ENCODE measurements around the gene BTBD1.

The BTBD1 gene

DNA sequence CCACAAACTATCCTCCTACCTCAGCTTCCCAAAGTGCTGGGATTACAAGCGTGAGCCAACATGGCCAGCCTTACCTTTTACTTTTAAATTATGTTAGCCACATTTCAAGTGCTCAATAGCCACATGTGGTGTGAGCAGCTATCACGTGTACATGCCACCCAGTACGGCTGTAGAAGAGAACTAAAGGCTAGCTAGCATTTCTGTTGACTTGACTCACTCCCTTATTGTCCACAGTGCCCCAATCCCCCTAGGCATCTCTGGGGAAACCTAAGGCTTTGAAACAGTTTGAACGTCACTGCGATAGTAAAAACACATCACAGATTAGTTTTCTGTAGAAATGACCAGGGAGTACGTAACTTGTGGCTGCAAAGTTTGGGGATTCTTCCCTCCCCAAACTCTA is 67.6 kb downstream of the BTBD1 start:
- TF ChIP-seq GATA3 (IDR thresholded peaks at IDR 0.05; ENCODE audit: low read depth, low read length) (no peak), GATA2 (IDR thresholded peaks at IDR 0.05; ENCODE audit: low read depth, low read length) (no peak)

DNA sequence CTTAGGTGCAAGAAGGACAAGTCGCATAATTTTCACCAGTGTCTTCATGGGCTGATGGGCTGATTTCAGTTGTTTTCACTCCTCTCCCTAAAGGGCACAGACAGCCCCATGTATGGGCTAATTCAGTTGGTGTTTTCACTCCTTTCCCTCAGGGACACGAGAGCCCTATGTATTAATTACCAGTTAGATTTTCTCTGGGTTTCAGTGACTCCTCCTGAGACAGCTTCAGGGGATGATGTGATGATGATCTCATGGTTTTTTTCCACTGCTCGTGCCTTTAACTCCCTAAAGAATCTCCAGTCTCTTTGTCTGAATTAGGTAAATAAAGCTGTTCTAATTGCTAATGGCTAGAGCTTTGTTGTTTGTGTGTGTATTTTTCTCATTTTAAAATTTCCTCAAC is 71.1 kb downstream of the BTBD1 start:
- no peak for TF ChIP-seq GATA2 (IDR thresholded peaks at IDR 0.05; ENCODE audit: low read depth, low read length)
- no peak for TF ChIP-seq GATA3 (IDR thresholded peaks at IDR 0.05; ENCODE audit: low read depth, low read length)

DNA sequence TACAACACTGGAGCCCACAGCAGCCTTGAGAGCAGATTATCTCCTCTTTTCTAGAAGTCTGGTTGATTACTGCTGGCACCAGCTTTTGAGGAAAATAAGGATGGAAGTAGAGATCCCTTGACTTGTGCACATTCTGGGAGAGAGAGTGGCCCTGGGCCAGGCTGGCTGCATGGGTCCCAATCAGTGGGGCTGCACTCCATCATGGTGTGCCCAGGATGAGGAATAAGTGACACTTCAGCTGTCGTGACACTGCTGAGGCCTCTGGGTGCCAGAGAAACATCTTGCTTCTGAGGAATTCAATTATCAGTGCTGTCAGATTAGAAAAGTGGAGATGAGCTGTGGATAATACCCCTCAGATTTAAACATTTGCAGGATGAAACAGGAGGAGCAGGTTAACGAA is 72.0 kb downstream of the BTBD1 start:
- no peak for TF ChIP-seq GATA2 (IDR thresholded peaks at IDR 0.05; ENCODE audit: low read depth, low read length)
- TF ChIP-seq GATA3 (IDR thresholded peaks at IDR 0.05; ENCODE audit: low read depth, low read length): no peak

DNA sequence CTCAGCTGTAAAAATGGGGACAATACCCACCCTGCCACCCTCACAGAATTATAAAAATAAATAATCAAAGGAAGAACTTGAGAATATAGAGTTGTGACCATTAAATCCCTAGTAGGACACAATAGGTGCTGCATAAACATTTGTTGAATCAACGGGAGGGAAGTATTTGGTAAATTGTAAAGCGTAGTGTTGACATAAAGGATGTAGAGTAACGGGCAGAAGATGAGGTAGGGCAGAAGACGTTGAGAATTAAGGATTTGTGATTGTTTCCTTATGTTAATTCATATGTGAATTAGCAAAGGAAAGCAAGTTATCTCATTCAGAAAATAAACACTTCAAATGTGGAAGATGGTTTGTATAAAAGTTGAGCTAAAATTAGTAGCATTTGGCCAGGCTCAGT is 73.9 kb downstream of the BTBD1 start:
- TF ChIP-seq GATA3 (IDR thresholded peaks at IDR 0.05; ENCODE audit: low read depth, low read length) (no peak), GATA2 (IDR thresholded peaks at IDR 0.05; ENCODE audit: low read depth, low read length) (no peak)

DNA sequence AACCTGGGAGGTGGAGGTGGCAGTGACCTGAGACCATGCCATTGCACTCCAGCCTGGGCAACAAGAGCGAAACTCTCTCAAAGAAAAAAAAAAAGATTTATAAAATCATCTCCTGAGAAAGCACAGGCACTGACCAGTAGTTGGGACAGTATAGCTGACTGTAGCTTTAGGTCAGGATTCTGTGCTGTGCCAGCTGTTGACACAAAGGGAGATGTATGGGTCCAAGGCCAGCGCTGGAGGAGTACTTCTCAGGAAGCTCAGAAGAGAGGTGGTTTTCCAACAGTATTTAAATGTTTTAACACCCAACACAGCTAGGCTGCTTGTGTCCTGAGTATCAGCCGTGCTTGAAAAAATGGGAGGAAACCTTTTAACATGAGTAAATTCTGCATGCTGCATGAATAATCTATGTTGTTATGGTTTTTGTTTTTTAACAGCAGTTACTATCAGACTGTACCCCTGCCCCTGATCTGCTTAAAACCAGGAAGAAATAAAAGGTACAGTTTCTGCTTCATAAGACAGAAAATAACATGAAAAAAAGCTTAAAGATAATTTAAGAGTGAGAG is 74.5 kb downstream of the BTBD1 start:
- TF ChIP-seq GATA3 (IDR thresholded peaks at IDR 0.05; ENCODE audit: low read depth, low read length): no peak

DNA sequence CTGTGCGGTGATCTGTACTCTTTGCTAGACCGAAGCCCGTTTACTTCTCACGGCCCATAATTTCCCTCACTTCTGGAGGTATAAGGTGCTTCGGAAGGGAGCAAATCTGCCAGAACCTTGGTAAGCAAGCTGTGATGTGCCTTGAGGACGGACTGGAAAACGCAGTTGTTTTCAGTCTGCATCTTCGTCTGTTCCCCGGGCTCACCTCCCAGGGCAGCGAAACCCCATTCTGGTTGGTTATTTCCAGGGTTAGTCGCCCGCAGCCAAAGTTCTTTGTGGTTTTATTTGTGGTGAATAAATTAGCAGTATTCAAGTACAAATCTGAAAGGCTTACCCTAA is 80.6 kb downstream of the BTBD1 start:
- no peak for TF ChIP-seq GATA2 (IDR thresholded peaks at IDR 0.05; ENCODE audit: low read depth, low read length)
- TF ChIP-seq GATA3 (IDR thresholded peaks at IDR 0.05; ENCODE audit: low read depth, low read length): no peak

DNA sequence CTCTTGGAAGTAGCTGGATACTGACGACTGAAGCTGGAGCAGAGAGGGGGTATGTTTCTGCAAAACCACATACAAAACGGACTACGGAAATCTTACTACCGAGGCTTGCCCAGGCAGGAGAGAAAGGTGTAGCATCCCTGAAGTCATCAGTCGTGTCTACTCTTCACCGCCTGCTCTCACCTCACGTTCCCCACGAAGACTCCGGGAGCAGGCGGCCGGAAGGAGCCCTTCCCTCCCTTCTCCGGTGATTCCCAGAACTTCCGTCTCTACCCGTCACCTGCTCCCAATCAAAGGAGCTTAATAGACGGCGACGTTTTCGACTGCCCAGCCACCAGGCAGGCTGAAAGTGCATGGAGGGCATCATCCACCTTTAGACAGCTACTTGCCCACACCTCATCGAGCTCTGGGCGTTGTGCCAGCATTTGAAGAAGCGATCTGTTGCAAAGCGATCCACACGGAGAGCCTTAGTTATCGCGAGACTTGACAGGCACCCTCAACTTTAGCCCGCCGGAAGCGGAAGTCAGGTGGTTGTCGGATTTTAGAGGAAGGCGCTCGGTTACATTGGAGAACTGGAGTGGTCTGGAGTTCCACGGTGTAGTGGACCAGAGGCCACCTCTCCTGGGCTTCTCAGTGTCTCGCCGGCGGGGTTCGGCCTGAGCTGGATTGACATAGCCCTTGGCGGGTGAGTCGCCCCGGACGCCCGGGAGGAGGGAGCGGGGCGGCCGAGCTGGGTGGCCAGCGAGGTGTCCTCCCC is 81.2 kb downstream of the BTBD1 start, which contains the start of gene RAMAC:
Gene RAMAC (plus strand): TSS at position 523 of the 754 bp plus-strand sequence. CDS start 2,809 bp downstream, outside the sequence.
- TF ChIP-seq GATA2 (IDR thresholded peaks at IDR 0.05; ENCODE audit: low read depth, low read length): no peak
- TF ChIP-seq GATA3 (IDR thresholded peaks at IDR 0.05; ENCODE audit: low read depth, low read length): no peak

DNA sequence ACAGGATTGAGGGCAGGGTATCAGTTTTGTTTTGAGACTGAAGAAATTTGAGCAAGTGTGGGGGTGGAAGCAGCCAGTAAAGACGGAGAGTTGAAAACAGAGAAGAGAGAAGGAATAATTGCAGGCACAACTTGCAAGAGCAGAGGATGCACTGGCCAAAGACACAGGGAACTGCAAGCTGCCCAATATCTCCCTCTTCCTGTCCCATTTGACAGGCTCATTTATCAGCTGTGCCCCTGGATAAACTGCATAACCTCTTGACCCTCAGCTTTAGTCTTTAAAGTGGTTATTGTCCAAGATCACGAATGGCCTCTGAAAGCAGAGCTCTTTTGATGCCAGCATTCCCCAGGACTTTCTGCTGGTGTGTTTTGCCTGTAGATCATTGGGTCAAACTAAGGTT is 86.1 kb downstream of the BTBD1 start:
- TF ChIP-seq GATA3 (IDR thresholded peaks at IDR 0.05; ENCODE audit: low read depth, low read length): no peak
- TF ChIP-seq GATA2 (IDR thresholded peaks at IDR 0.05; ENCODE audit: low read depth, low read length): no peak

DNA sequence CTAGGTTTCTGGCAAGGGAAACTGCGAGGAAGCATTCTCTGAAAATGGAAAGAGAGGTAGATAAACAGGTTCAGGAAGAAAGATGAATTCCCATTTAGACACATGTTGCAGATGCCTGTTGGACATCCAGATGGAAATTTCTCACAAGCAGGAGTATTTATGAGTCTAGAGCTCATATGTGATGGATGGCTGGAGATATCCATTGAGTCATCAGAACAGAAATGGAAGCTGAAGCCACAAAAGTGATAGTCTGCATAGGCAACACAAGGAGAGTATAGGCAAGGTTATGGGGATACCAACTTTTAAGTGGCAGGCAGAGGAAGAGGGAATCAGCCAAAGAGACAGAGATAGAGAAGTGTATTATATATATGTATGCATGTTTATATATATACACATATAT is 87.3 kb downstream of the BTBD1 start:
- TF ChIP-seq GATA2 (IDR thresholded peaks at IDR 0.05; ENCODE audit: low read depth, low read length) (no peak), GATA3 (IDR thresholded peaks at IDR 0.05; ENCODE audit: low read depth, low read length) (no peak)

DNA sequence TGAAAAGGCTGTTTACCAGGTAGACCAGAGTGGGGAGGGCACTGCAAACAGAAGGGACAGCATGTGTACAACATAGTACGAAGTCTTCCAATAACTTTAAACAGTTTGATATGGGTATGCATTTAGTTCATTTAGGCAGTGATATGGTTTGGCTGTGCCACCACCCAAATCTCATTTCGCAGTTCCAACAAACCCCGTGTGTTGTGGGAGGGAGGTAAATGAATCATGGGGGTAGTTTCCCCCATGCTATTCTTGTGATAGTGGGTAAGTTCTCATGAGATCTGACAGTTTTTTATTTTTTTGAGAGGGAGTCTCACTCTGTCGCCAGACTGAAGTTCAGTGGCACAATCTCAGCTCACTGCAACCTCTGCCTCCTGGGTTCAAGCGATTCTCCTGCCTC is 88.6 kb downstream of the BTBD1 start:
- TF ChIP-seq GATA2 (IDR thresholded peaks at IDR 0.05; ENCODE audit: low read depth, low read length) (no peak), GATA3 (IDR thresholded peaks at IDR 0.05; ENCODE audit: low read depth, low read length) (no peak)

DNA sequence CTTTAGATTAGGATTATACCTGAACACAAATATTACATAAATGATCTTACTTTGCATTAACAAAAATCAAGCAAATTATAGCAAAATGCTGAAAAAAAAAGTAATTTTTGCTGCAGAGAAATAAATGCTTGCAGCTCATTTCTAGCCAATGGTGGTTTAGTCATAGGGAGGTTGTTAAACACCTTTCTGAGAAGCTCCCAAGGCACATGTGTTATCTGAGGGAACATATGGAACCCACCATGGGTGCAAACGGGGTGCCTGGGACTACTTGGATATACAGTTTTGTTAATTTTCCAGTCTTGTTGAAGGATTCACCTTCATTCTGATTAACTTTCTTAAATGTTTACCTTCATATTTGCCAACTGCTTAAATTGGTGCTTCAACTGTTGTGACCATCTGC is 90.0 kb downstream of the BTBD1 start:
- TF ChIP-seq GATA3 (IDR thresholded peaks at IDR 0.05; ENCODE audit: low read depth, low read length) (no peak), GATA2 (IDR thresholded peaks at IDR 0.05; ENCODE audit: low read depth, low read length) (no peak)

DNA sequence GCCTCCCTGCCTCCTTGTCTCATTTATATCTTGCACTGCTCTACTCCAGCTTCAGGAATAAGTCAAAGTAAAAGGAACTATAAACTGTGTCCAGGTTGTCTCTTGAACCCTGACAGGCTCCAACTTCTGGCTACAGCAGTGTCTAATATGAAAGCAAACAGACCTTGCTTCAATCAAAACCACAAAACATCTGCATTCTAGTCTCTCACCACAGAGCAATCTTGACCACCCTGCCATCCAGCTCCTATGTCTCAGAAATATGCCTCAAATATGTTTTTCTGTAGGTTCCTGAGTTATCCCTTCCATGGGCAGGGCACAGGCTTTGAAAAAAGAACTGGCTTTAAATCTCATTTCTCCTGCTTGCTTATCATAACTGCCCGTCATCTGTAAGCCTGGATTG is 94.1 kb downstream of the BTBD1 start:
- TF ChIP-seq GATA2 (IDR thresholded peaks at IDR 0.05; ENCODE audit: low read depth, low read length) (no peak), GATA3 (IDR thresholded peaks at IDR 0.05; ENCODE audit: low read depth, low read length) (no peak)

DNA sequence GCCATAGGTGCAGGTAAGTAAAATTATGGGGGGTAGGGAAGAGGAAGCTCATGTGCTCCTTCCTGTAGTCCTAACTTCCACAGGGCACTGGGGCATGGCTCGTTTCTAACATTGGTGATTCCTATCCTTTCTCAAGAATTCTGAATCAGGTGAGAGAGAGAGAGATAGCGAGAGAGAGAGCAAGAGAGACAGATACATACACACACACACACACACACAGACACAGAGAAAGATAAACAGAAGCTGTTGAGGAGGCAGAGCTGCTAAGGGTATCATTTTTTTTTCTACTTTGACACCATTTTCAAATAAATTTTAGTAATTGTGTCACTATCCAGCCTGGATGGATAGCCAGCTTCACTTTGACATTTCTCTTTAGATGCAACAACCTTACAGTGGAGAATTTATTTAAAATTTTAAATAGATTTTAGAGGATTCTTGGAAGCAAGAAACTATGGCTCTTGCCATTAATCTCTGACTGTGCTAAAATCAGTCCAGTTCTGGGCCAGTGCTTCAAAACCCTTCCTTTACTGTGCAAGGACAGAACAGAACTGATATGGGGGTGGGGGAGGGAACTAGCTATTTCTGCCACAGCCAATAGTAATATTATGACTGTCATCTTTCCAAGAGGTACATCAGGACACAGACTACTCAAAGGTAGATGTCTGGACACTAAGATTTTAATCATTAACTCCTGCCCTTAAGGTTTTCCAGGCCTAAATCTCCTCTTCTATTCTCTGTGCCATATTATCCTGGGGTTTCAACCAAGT is 95.7 kb downstream of the BTBD1 start:
- no peak for TF ChIP-seq GATA2 (IDR thresholded peaks at IDR 0.05; ENCODE audit: low read depth, low read length)

DNA sequence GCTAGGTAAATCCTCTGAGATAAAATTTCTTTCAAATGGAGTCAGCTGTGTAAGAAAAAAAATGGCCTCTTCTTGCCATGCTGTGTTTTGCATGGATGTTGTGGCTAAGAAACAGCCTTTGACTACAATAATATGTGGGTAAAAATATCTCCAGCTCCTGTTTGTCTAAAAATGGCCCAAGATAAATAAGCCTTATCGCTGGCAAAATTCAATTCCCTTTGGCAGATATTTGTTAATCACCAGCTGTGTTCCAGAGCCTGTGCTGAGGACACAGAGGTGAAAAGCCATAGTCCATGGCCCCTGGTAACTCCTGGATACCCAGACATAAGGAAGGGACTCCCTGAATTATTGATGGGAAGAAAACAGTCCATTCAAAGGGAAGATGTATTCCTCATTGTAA is 96.4 kb downstream of the BTBD1 start:
- TF ChIP-seq GATA2 (IDR thresholded peaks at IDR 0.05; ENCODE audit: low read depth, low read length) (peak; percentile 55; the same call in 1 of the 2 replicates), GATA3 (IDR thresholded peaks at IDR 0.05; ENCODE audit: low read depth, low read length) (no peak)
